Adrenal gland (tissue), 5 donors: Measurements from ENCODE around the gene MPPED1.

ENCODE experiments used
- CTCF ChIP-seq, 6 experiments: fragments of 450-650 bp in 4 of 6; fragments of 200-600 bp in 2 of 6; sonication (generic) in 1 of 6; IDR thresholded peaks; 1 replicate in 5 of 6; 2 replicates in 1 of 6; pipeline versions ENCODE4 v1.5.1 to v1.8.0; 2016 to 2021; ENCODE audit warnings: antibody characterized with exemption in 6 of 6, mild to moderate bottlenecking in 2 of 6, moderate library complexity in 1 of 6
- POLR2A ChIP-seq, 2 donors: fragments of 450-650 bp; IDR thresholded peaks; one replicate each; pipeline ENCODE4 v1.6.1; 2017; ENCODE audit warnings: antibody characterized with exemption in 2 of 2, mild to moderate bottlenecking in 2 of 2, moderate library complexity in 1 of 2
- donor health status: DM: no; HTN: no; CAD: no.

DNA sequence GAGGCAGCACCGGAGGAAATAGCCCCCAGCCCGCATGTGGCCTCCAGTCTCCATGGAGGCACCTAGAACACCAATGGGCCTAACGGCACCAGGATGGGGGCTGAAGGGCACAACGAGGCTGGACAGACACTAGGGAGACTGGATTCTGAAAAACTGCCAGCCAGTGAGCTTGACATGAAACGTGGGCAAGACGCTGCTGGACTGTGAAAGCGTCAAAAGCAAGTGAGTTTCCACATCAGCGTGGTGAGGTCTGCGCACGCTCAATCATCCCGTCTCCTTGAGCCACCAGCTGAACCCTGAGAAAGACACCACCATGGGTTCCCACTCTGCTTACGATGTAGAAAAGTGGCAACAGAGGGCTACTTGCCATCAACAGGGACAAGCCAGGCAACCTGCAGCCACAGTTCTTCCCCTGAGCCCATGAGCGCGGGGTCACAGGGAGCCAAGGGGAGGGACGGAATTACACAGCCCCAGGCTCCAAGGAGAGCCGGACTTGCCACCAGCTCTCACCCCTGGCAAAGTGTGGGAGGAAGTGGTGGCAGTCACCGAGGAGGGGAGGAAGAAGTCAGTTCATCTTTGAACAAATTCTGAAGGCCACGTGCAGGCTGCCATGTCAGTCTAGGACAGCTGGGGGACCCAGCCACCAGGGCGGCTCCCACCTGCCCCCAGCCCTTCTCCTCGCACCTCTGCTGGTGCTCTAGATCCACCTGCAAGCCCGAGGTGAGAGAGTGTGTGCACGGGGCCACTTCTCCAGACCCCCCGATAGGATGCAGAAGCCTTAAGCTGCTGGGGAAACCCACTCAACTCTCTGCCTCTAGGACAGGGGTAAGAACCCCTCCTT lies 131.1 kb downstream of the MPPED1 start:
- TF ChIP-seq CTCF (IDR thresholded peaks at IDR 0.05), result no peak
- TF ChIP-seq POLR2A (IDR thresholded peaks at IDR 0.05), result no peak
